H54 (cell line): ENCODE measurements around the gene AHDC1.

Experiments used
- DNase-seq: peaks from one replicate; pipeline ENCODE4 v3.0.0; 2011; ENCODE audit warnings: low spot score, mixed read lengths; ENCODE audit not compliant: insufficient read length
- FAIRE-seq: peaks from 3 replicates; lab custom pipeline; 2011; peaks lifted over from hg19 to GRCh38; lab: Jason Lieb, UNC
- POLR2A ChIP-seq: IDR thresholded peaks from 2 replicates; pipeline ENCODE4 v1.6.1; 2011; ENCODE audit warnings: low read depth, mild to moderate bottlenecking, low read length

Gene AHDC1

DNA sequence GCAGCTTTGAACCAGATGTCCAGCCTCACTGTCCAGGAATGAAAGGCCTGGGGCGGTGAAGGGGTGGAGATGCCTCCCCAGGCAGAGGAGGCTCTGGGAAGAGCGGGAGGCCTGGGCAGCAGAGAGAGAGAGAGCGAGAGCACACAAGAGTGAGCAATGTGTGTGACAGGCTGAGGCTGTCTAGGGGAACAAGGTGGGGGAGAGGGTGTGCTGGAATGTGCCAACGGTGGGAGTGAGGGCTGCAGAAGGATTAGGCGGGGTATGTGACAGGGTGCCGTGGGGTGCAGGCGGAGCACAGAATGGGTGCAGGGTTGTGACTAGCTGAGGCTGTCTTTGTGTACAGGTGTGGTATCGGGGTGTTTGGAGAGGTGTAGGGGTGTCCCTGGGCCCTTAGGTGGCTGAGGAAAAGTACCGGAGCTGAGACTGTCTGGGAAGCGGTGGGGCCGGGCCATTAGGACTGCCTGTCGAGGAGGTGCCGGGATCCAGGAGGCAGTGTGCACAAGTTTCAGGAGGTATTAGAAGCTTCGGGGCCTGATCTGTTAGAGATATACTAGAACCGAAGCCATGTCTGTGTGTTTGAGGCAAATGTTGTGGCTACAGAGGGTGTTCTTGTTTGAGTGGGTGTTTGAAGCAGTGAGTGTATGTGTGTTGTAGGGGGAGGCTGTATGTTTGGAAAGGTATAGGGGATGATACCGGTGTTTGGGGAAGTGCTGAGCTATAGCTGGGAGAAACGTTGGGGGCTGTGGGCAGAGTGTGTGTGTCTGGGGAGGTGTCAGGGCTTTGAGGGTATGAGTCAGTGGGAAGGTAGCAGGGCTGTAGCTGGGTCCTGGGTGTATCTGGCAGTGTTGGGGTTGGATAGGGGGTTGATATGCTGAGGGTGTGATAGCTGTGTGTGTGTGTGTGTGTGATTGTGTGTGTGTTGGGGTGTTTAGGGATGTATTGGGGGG, 9.1 kb downstream of the AHDC1 start:
- FAIRE-seq = no peak
- no peak for DNase-seq
- no peak for TF ChIP-seq POLR2A

DNA sequence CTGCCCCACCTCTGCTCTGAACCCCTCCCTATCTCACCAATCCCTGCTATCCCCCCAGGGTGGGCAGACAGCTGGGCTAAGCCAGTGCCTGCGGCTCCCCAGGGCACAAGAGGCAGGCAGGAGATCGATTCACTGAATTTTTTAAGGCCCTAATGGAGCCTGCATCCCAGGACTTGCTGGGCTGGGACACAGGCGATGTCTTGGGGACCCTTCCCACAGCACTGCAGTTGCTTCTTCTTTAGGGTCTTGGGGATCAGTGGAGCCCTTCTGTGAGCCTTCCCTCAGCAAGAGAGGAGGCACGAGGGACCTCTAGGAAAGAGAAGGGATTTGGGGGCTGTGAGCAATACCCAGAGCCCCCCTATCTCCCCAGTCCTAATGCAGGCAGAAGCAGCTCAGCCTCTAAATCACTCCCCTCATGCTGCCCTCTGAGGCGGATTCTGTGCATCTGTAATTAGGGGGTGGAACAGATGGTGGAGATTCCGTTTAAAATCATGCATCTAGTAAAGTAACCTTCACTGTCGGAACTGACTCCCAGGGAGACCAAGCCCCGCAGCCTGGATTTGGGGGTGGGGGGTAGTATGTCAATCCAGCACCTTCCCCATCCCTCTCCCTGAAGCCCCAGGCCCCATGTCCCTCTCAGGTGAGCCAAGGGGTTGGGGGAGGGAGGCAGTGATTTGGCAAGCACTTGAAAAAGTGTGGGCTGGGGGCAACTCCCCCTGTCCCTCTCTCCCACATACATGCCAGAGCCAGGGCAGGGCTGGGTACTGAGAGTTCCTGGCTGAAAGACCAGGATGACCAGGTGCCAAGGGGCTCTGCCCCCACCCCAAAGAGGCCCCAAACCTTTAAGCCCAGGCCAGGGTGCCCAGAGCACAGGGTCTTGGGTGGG, 10.0 kb downstream of the AHDC1 start:
- DNase-seq = no peak
- no peak for FAIRE-seq
- no peak for TF ChIP-seq POLR2A

DNA sequence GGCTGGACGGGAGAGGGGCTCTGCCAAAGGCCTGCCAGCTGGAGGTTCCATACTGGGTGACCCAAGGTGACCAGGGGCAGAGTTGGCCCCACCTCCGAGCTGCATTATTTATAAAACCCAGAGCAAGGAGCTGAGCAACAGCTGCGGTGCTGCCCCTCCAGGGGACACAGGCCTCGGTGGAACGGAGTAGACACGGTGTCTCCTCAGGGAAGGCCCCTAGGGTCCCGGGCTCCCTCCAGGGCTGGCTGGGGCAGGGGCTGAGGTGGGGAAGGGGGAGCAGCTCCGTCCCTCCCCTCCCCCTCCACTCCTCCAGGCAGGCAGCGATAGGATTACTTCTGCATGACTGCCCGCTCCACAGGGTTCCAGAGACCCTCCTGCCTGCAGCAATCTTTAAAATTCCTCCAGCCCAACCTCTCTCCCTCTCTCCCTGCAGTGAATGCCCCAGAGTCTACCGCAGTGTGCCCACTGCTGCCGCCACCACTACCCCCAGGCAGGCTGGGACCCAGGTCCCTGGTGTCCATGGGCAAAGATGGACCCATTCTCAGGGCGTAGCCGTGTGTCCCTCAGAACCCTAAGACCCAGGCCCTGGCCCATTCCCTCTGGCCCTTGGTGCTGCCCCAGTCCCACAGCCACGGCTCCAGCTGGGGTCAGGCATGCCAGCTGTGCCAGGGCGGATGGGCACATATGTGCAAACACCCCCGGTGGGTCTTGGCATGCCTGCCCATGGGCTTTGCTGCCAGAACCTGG, 10.8 kb downstream of the AHDC1 start:
- no peak for TF ChIP-seq POLR2A
- DNase-seq (no peak), FAIRE-seq (no peak)

DNA sequence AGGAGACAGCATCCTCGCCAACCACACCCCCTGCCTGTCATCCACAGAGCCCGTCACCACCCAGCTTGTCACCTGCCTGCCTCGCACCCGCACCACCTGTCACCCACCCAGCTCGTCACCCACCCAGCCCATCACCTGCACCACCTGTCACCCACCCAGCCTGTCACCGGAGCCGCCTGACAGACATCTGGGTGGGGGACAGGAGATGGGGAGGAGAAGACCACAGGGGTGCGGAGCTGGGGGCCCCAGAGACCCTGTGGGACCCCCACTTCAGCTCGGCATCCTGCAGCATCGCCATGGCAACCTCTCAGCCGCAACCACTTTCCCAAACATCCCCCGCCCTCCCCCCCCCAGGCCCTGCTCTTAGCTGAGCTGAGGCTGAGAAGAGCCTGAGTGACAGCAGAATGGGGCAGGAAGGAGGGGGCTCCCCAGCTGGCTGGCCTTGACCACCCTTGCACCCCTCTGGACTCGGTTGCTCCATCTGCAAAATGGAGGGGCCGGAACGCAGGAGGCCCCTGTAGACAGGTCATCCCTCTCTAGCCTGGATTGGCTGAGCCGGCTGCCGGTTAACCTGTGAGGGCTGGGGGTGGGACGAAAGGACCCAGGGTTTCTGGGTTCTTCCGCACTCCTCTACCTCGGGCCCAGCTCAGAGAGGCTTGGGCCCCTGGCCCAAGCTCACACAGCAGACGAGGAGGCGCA, 11.6 kb downstream of the AHDC1 start:
- FAIRE-seq (no peak), DNase-seq (no peak)
- TF ChIP-seq POLR2A = no peak

DNA sequence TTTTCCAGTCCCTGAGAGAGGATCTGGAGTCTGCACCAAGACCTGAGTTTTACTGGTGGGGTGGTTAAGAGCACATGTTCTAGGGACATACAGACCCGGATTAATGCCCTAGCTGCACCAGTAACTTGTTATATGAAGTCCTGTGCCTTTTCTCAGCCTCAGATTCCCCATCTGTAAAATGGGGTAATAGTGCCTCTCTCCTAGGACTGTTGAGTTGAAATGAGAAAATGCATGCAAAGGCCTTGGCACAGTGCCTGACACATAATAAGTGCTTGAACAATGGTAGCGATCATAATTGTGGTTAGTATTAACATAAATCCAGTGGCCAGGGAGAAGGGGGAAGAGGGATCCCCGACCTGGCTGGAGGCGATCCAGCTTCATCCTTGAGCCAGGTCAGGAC, 12.3 kb downstream of the AHDC1 start:
- no peak for FAIRE-seq
- no peak for TF ChIP-seq POLR2A
- DNase-seq = no peak

DNA sequence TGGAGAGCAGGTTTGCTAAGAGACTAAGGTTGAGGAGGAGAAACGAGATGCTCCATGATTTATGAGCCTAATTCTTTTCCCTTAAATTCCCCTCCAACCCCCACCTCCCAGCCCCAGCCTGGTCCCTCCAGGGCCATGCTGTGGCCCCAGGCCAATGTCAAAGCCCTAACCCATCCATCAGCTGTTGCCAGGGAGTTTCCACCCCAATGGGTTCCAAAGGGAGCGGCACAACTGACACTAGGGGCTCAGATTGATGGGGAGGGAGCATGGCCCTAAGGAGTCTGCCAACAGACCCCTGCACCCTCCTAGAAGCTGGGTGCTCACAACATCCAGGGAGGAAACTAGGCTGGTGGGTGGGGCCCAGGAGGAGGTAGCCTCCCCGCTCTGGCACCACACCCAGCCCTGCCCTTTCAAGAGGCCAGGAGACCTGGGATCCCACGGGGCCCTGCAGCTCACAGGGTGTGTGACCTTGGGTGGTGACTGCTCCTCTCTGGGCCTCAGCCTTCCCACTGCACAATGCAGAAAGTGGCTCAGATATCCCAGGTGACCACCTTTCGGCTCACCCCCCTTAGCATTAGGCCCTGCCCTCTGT, 12.9 kb downstream of the AHDC1 start:
- DNase-seq (no peak), FAIRE-seq (no peak)
- no peak for TF ChIP-seq POLR2A

DNA sequence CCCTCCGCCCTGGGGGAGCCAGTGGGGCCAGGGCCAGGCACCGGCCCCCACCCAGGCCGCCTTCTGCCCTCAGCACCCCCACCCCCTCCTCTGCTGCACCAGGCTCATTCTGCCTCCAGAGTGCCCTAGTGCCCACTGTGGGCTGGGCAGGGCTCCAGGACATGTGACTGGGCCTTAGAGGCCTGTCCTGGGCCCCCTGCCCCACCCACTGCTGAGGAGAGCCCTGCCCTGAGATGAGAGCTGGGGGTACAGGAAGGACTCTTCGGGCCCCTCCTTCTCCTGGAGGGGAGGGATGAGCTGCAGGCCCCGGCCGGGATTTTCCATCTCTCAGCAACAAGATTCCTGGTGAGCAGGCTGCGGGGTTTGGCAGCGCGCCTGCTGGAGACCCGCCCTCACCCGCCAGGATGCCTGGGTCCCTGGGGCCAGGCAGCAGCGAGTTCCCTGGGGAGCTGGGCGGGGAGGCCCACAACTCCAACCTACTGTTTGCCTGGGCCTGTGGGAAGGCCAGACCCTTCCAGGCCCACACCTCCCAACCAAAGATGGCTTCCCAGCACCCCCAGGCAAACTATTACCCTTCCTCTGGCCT, 14.0 kb downstream of the AHDC1 start:
- no peak for TF ChIP-seq POLR2A
- no peak for DNase-seq
- no peak for FAIRE-seq

DNA sequence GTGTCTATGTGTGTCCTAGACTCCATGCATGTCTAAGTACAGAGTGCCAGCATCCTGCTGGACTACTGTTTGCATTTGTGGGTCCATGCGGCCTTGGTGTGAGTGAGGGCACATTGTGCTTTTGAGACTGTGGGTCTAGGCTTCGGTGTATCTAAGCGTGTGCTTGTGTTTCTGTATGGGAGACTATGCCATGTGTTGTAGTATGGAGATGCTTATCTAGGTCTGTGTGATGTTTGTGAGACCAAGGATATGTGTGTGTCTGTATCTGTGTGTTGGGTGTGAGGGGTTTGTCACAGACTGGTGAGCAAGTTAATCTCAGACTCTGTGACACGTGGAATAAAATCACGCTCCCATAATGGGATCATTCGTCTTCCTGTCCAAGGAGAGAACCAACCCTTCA, 14.5 kb downstream of the AHDC1 start:
- FAIRE-seq = no peak
- DNase-seq = no peak
- no peak for TF ChIP-seq POLR2A

DNA sequence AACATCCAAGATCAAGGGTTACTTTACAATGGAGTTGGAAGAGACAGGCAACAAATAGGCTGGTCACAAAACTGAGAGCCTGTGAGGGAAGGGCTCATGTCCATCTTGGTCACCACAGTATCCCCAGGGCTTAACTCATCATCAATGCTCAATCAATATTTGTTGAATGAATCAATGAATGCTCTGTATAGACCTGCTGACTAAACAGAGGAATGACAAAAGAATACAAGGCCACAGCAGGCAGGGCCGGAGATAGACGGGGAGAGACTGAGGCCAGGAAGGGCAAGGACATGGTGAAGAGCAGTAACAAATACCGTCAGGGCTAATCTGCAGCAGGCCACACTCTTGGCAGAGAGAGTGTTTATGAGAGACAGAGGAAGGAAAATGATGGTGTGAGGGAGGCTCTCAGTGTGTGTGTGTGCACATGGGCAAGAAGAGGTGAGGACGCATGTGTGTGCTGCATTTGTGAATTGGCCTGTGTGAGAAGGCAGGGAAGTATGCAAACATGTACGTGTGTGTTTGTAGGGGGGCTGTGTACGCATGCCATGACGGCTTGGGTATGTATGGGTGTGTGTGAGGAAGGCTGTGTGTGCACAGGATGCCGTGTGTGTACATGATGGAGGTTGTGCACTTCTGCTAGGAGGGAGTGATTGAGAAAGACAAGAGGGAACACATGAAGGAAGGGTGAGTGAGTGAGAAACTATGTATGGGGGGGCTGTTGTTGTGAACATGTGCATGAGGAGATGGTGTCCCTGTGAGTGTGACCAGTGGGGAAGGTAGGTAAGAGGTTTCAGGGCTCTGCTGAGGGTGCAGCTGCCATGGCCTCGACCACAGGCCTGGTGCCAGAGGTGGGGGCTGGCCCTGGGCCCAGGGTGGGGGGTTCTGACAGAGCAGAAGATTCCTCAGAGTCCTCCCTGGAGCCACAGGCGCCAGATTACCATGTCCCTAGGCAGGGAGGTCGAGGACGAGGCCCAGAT, 15.4 kb downstream of the AHDC1 start:
- TF ChIP-seq POLR2A = no peak
- DNase-seq (no peak), FAIRE-seq (no peak)

DNA sequence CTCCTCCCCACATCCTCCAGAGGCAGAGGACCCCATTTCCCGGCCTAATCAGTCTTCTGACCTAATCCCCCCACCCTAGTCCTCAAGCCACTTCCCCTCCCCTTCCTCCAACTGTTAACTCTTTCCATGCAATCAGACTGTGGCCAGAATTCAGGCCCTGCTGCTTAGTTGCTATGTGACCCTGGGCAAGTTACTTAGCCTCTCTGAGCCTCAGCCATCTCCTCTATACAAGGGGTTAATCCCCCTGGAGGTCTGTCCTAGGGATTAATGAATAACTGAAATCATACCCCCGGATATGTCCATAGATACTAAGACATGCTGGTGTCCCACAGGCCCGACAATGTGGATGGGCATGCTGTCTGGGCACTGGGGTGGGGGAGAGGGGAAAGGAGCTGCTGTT, 18.3 kb downstream of the AHDC1 start:
- DNase-seq (no peak), FAIRE-seq (no peak)
- TF ChIP-seq POLR2A = no peak

DNA sequence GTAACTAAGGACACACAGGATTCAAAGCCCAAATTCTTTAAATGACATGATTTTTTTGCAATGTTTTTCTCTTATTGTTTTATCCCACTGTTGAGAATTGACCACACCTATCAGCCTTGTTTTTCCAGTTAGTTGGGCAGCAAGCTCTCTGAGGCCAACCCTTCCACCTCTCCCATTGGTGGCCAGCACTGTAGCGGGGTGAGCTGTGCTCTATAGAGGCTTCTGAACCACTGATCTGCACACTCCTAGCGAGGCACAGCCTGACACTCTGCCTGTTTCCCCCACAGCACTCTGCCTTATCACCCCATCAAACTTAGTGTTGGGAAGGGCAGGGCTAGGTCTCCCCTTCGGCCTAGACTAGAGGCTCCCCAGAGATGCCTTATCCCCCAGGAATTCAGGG, 19.5 kb downstream of the AHDC1 start:
- no peak for TF ChIP-seq POLR2A
- FAIRE-seq (no peak), DNase-seq (no peak)
